H9 (cell line): ENCODE data around the gene GAS2L2. TPM values are rescaled to one million over a fixed set of nuclear protein-coding genes. Genes with fewer than 3 reads are reported as not detected.

Experiments used
- DNase-seq: peaks from one replicate; pipeline ENCODE4 v3.0.0-alpha.2; 2017
- H2AFZ ChIP-seq: one replicate; pipeline ENCODE4 v1.6.1; 2013; ENCODE audit warnings: mild to moderate bottlenecking, low read length, control low read depth, moderate library complexity
- H2AK5ac ChIP-seq: 2 replicates; pipeline ENCODE4 v1.6.1; 2013; ENCODE audit warnings: low read length, control low read depth, mixed read lengths; ENCODE audit not compliant: insufficient read length
- H2BK120ac ChIP-seq: one replicate; pipeline ENCODE4 v1.6.1; 2013; ENCODE audit warnings: low read depth, mild to moderate bottlenecking, low read length, control low read depth, inconsistent platforms; ENCODE audit not compliant: poor library complexity, severe bottlenecking
- H2BK12ac ChIP-seq: 2 replicates; pipeline ENCODE4 v1.6.1; 2013; ENCODE audit warnings: low read length, control low read depth, mixed read lengths, low read depth; ENCODE audit not compliant: insufficient read length
- H2BK15ac ChIP-seq: 2 replicates; pipeline ENCODE4 v1.6.1; 2013; ENCODE audit warnings: low read depth, low read length, control low read depth
- H2BK20ac ChIP-seq: one replicate; pipeline ENCODE4 v1.6.1; 2013; ENCODE audit warnings: low read depth, mild to moderate bottlenecking, low read length, control low read depth, inconsistent platforms; ENCODE audit not compliant: poor library complexity, severe bottlenecking
- H2BK5ac ChIP-seq: 2 replicates; pipeline ENCODE4 v1.6.1; 2013; ENCODE audit warnings: low read length, control low read depth, mixed read lengths; ENCODE audit not compliant: insufficient read length
- H3K14ac ChIP-seq: 2 replicates; pipeline ENCODE4 v1.6.1; 2013; ENCODE audit warnings: low read length, control low read depth; ENCODE audit not compliant: insufficient read depth
- H3K18ac ChIP-seq: 2 replicates; pipeline ENCODE4 v1.6.1; 2013; ENCODE audit warnings: low read depth, mild to moderate bottlenecking, mixed read lengths, low read length, control low read depth; ENCODE audit not compliant: insufficient read length
- H3K23ac ChIP-seq: 2 replicates; pipeline ENCODE4 v1.6.1; 2013; ENCODE audit warnings: low read length, control low read depth, mixed read lengths, low read depth; ENCODE audit not compliant: insufficient read length
- H3K23me2 ChIP-seq: 2 replicates; pipeline ENCODE4 v1.6.1; 2013; ENCODE audit warnings: low read depth, mild to moderate bottlenecking, mixed read lengths, low read length, control low read depth; ENCODE audit not compliant: insufficient read length, poor library complexity, severe bottlenecking
- H3K27ac ChIP-seq: 2 replicates; pipeline ENCODE4 v1.5.1; 2013; ENCODE audit warnings: low read length, control low read depth, mixed read lengths, low read depth; ENCODE audit not compliant: insufficient read length
- H3K27me3 ChIP-seq: 2 replicates; pipeline ENCODE4 v1.6.1; 2013; ENCODE audit warnings: low read length, control low read depth, inconsistent platforms; ENCODE audit not compliant: insufficient read depth
- H3K4ac ChIP-seq: 2 replicates; pipeline ENCODE4 v1.6.1; 2013; ENCODE audit warnings: low read depth, mild to moderate bottlenecking, control low read depth, inconsistent platforms, low read length, moderate library complexity
- H3K4me1 ChIP-seq: 2 replicates; pipeline ENCODE4 v1.6.1; 2013; ENCODE audit warnings: low read length, control low read depth, inconsistent platforms; ENCODE audit not compliant: insufficient read depth
- H3K4me2 ChIP-seq: 2 replicates; pipeline ENCODE4 v1.6.1; 2013; ENCODE audit warnings: low read length, control low read depth, mixed read lengths; ENCODE audit not compliant: insufficient read length, insufficient read depth
- H3K56ac ChIP-seq: 2 replicates; pipeline ENCODE4 v1.6.1; 2013; ENCODE audit warnings: low read depth, mild to moderate bottlenecking, mixed read lengths, low read length, control low read depth; ENCODE audit not compliant: insufficient read length
- H3K79me1 ChIP-seq: 2 replicates; pipeline ENCODE4 v1.6.1; 2013; ENCODE audit warnings: low read depth, mild to moderate bottlenecking, moderate library complexity, low read length, control low read depth, inconsistent platforms; ENCODE audit not compliant: insufficient read depth, poor library complexity, severe bottlenecking
- H3K79me2 ChIP-seq: 2 replicates; pipeline ENCODE4 v1.6.1; 2013; ENCODE audit warnings: low read length, control low read depth, inconsistent platforms; ENCODE audit not compliant: insufficient read depth
- H3K9ac ChIP-seq: 2 replicates; pipeline ENCODE4 v1.6.1; 2013; ENCODE audit warnings: low read length, control low read depth, mixed read lengths; ENCODE audit not compliant: insufficient read length; ENCODE audit errors: extremely low read depth
- H3K9me3 ChIP-seq: one replicate; pipeline ENCODE4 v1.6.1; 2013; ENCODE audit warnings: low read depth, low read length, inconsistent platforms; ENCODE audit not compliant: control insufficient read depth
- H3T11ph ChIP-seq: one replicate; pipeline ENCODE4 v1.6.1; 2013; ENCODE audit warnings: mild to moderate bottlenecking, low read length, control low read depth, inconsistent platforms
- H4K20me1 ChIP-seq: one replicate; pipeline ENCODE4 v1.6.1; 2013; ENCODE audit not compliant: control insufficient read depth, insufficient read length, insufficient read depth
- H4K5ac ChIP-seq: 2 replicates; pipeline ENCODE4 v1.6.1; 2013; ENCODE audit warnings: low read depth, mild to moderate bottlenecking, mixed read lengths, low read length, control low read depth; ENCODE audit not compliant: insufficient read length
- H4K8ac ChIP-seq: replicated peaks from 2 replicates; pipeline ENCODE4 v1.6.1; 2013; ENCODE audit warnings: low read length, control low read depth, mixed read lengths, low read depth; ENCODE audit not compliant: insufficient read length
- H4K91ac ChIP-seq: 2 replicates; pipeline ENCODE4 v1.6.1; 2013; ENCODE audit warnings: low read depth, mild to moderate bottlenecking, moderate library complexity, mixed read lengths, low read length, control low read depth; ENCODE audit not compliant: insufficient read length
- H3K27ac Mint-ChIP-seq, 3 experiments: 2 replicates in 2 of 3; 3 replicates in 1 of 3; pipeline ENCODE4 v1.8.0; 2020 to 2021; ENCODE audit warnings: mixed read lengths in 3 of 3, mild to moderate bottlenecking in 1 of 3, moderate library complexity in 1 of 3
- H3K27me3 Mint-ChIP-seq: 2 replicates; pipeline ENCODE4 v1.8.0; 2021; ENCODE audit warnings: low read depth, mild to moderate bottlenecking, moderate library complexity, mixed read lengths
- H3K36me3 Mint-ChIP-seq, 3 experiments: 2 replicates in 2 of 3; 3 replicates in 1 of 3; pipeline ENCODE4 v1.8.0; 2020 to 2021; ENCODE audit warnings: low read depth in 3 of 3, mixed read lengths in 3 of 3; ENCODE audit not compliant: insufficient read depth in 1 of 3
- H3K4me1 Mint-ChIP-seq, 2 experiments: 2 replicates each; pipeline ENCODE4 v1.8.0; 2020; ENCODE audit warnings: mixed read lengths in 2 of 2
- H3K4me3 Mint-ChIP-seq, 2 experiments: 2 replicates in 1 of 2; 3 replicates in 1 of 2; pipeline ENCODE4 v1.8.0; 2020 to 2021; ENCODE audit warnings: mild to moderate bottlenecking in 2 of 2, mixed read lengths in 2 of 2, moderate library complexity in 1 of 2
- H3K9me3 Mint-ChIP-seq, 2 experiments: 2 replicates in 1 of 2; 3 replicates in 1 of 2; pipeline ENCODE4 v1.8.0; 2020; ENCODE audit warnings: mild to moderate bottlenecking in 2 of 2, mixed read lengths in 2 of 2, moderate library complexity in 1 of 2
- WGBS: extraction: QIAGEN DNeasy Blood & Tissue Kit; methylation state at CpG from one replicate; pipeline ENCODE4 v1.1.7; 2013; ENCODE audit warnings: missing lambda C conversion rate, low lambda C conversion rate, mixed read lengths; ENCODE audit not compliant: insufficient read length; ENCODE audit errors: extremely low coverage; 5-methylcytosine and 5-hydroxymethylcytosine counted together
- total RNA-seq: library from RNA; stranded (reverse); gene quantifications from 2 replicates; pipeline ENCODE4 v1.2.1, GENCODE V29; 2021
- TF ChIP-seq, protein P1 (sequence below): fragments of 200-600 bp; sonication (generic); conservative IDR thresholded peaks from 3 replicates; pipeline ENCODE4 v1.8.0; 2021; ENCODE audit warnings: antibody characterized with exemption, mild to moderate bottlenecking

Gene GAS2L2
- total RNA-seq, 1 experiment from 2014 or later = not detected

DNA sequence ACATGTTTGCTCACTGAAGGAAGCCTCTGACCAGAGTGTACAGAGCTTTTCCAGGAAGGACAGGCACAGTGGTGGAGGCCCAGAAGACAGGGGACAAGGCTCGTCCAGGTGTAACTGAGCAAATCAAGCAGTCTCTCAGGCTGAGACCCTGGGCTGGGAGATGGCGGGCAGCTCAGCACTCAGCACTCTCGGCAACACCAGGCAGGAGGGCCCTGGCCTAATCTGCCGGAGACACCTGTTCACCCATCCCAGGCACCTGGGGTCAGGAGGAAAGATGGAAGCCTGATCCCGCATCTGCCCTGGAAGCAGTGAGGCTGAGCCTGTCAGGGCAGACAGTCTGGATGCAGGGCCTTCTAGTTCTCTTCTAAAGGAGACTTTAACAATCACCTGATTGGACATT, 16.8 kb downstream of the GAS2L2 start:
- Histone ChIP-seq H2BK5ac (no peak overlapping the region), H3K9ac (no peak overlapping the region), H2BK12ac (no peak overlapping the region), H3K4me2 (no peak overlapping the region), H3K14ac (no peak overlapping the region), H2BK120ac (no peak overlapping the region), H2BK20ac (no peak overlapping the region), H3K9me3 (no peaks in the 10 kb centered on the region), H3T11ph (no peak overlapping the region), H3K27me3 (peaks cover 17% of the 10 kb centered on the region; the same call in 1 of the 2 replicates), H4K8ac (no peak overlapping the region), H3K23ac (no peak overlapping the region), H3K79me2 (no peaks in the 10 kb centered on the region), H3K4me1 (no peaks in the 10 kb centered on the region; the same call in 1 of the 2 replicates), H4K20me1 (no peaks in the 10 kb centered on the region), H2AK5ac (no peak overlapping the region), H3K27ac (no peak overlapping the region), H3K79me1 (no peaks in the 10 kb centered on the region), H2AFZ (no peak overlapping the region), H2BK15ac (no peak overlapping the region), H3K4ac (no peak overlapping the region), H3K18ac (no peak overlapping the region), H3K56ac (no peak overlapping the region), H4K5ac (no peak overlapping the region), H4K91ac (no peak overlapping the region), H3K23me2 (peaks cover 6% of the 10 kb centered on the region)
- H3K36me3 Mint-ChIP-seq = no peaks in the 10 kb centered on the region; a peak in 1 of 7 replicates
- H3K9me3 Mint-ChIP-seq = peaks cover 0 to 6% of the 10 kb centered on the region in 2 experiments; a peak in 1 of 5 replicates
- no peak overlapping the region for H3K4me3 Mint-ChIP-seq
- no peak overlapping the region for H3K27ac Mint-ChIP-seq
- DNase-seq = no peak
- H3K27me3 Mint-ChIP-seq = peaks cover 51% of the 10 kb centered on the region
- WGBS = no CpG with 5 or more reads among the region's 5 CpGs
- TF ChIP-seq, protein P1, sequence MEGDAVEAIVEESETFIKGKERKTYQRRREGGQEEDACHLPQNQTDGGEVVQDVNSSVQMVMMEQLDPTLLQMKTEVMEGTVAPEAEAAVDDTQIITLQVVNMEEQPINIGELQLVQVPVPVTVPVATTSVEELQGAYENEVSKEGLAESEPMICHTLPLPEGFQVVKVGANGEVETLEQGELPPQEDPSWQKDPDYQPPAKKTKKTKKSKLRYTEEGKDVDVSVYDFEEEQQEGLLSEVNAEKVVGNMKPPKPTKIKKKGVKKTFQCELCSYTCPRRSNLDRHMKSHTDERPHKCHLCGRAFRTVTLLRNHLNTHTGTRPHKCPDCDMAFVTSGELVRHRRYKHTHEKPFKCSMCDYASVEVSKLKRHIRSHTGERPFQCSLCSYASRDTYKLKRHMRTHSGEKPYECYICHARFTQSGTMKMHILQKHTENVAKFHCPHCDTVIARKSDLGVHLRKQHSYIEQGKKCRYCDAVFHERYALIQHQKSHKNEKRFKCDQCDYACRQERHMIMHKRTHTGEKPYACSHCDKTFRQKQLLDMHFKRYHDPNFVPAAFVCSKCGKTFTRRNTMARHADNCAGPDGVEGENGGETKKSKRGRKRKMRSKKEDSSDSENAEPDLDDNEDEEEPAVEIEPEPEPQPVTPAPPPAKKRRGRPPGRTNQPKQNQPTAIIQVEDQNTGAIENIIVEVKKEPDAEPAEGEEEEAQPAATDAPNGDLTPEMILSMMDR = no peak
- peaks cover 8% of the 10 kb centered on the region in 2 experiments for H3K4me1 Mint-ChIP-seq
